HCT116 (cell line): ENCODE data around the gene MOG. TPM values are rescaled to one million over a fixed set of nuclear protein-coding genes. Genes with fewer than 3 reads are reported as not detected.

ENCODE experiments used
- ATAC-seq: fragments of 200-7000 bp; cut with Tn5 transposase; 2 replicates; pipeline ENCODE4 v1.9.1; 2020; ENCODE audit warnings: mild to moderate bottlenecking, moderate library complexity
- BruUV-seq: library from RNA; stranded (reverse); fragments of 400-500 nt; replicated peaks from 2 replicates; lab custom pipeline; 2021; lab: Mats Ljungman, UMichigan
- CTCF ChIA-PET: fragments of 300-600 bp; sonication (Branson Sonifier 250); formaldehyde crosslinking; loops from one replicate; lab custom pipeline; 2021; ENCODE audit warnings: antibody characterized with exemption; lab: Charles Lee
- POLR2A ChIA-PET: fragments of 300-600, 350-600 bp; sonication (Branson Sonifier 250); formaldehyde crosslinking; loops from one replicate; lab custom pipeline; 2021; ENCODE audit warnings: antibody characterized with exemption; lab: Charles Lee
- RAD21 ChIA-PET, 2 experiments: fragments of 300-600 bp; sonication (Branson Sonifier 250); formaldehyde crosslinking; loops; one replicate each; lab custom pipeline; 2023; ENCODE audit warnings: low total read pairs in 2 of 2; ENCODE audit not compliant: uncharacterized antibody in 2 of 2, unreplicated experiment in 2 of 2, low non-redundant PET in 1 of 2; lab: Charles Lee
- DNase-seq: peaks from one replicate; pipeline ENCODE4 v3.0.0-alpha.2; 2010; ENCODE audit warnings: low read depth, low spot score
- H2AFZ ChIP-seq: fragments of 200-600 bp; shearing (Covaris generic), sonication (generic); 2 replicates; pipeline ENCODE4 v1.6.1; 2017; ENCODE audit warnings: low read depth, mixed run types, mixed read lengths, antibody characterized with exemption, low read length; ENCODE audit not compliant: poor library complexity, severe bottlenecking
- H3K27ac ChIP-seq: 2 replicates; pipeline ENCODE4 v1.5.1; 2012; ENCODE audit warnings: low read depth, low read length
- H3K27me3 ChIP-seq: fragments of 200-600 bp; sonication (generic); 2 replicates; pipeline ENCODE4 v1.6.1; 2016; ENCODE audit warnings: mixed run types, low read length, mixed read lengths; ENCODE audit not compliant: insufficient read depth
- H3K36me3 ChIP-seq, 2 experiments: fragments of 200-500 bp in 1 of 2; fragments of 200-600 bp in 1 of 2; sonication (Bioruptor generic) in 1 of 2; sonication (generic) in 1 of 2; 2 replicates each; pipeline versions ENCODE4 v1.5.1 to v1.6.1; 2014 to 2016; ENCODE audit warnings: low read length in 2 of 2, inconsistent platforms in 1 of 2, mixed read lengths in 1 of 2, mixed run types in 1 of 2; ENCODE audit not compliant: insufficient read depth in 2 of 2, control insufficient read depth in 1 of 2
- H3K4me1 ChIP-seq, 2 experiments: fragments of 200-600 bp in 1 of 2; sonication (generic) in 1 of 2; 2 replicates each; pipeline versions ENCODE4 v1.5.1 to v1.6.1; 2012 to 2017; ENCODE audit warnings: low read length in 2 of 2, inconsistent platforms in 1 of 2, mild to moderate bottlenecking in 1 of 2, mixed read lengths in 1 of 2, mixed run types in 1 of 2, moderate library complexity in 1 of 2; ENCODE audit not compliant: insufficient read depth in 2 of 2, control insufficient read depth in 1 of 2
- H3K4me2 ChIP-seq: fragments of 200-600 bp; sonication (generic); 2 replicates; pipeline ENCODE4 v1.6.1; 2017; ENCODE audit warnings: mixed run types, low read length, mixed read lengths
- H3K4me3 ChIP-seq, 2 experiments: fragments of 200-600 bp in 1 of 2; sonication (generic) in 1 of 2; replicated peaks in 1 of 2; 2 replicates each; pipeline ENCODE4 v1.5.1; 2011 to 2016; ENCODE audit warnings: low read length in 2 of 2, control low read depth in 1 of 2, low read depth in 1 of 2, mild to moderate bottlenecking in 1 of 2, mixed read lengths in 1 of 2, mixed run types in 1 of 2
- H3K79me2 ChIP-seq: fragments of 200-600 bp; sonication (generic); 2 replicates; pipeline ENCODE4 v1.6.1; 2017; ENCODE audit warnings: mild to moderate bottlenecking, mixed run types, low read length, moderate library complexity, mixed read lengths; ENCODE audit not compliant: insufficient read depth
- H3K9ac ChIP-seq: fragments of 200-600 bp; sonication (generic); 2 replicates; pipeline ENCODE4 v1.6.1; 2016; ENCODE audit warnings: low read length, mixed read lengths
- H3K9me2 ChIP-seq: fragments of 200-600 bp; sonication (generic), shearing (Covaris generic); 2 replicates; pipeline ENCODE4 v1.6.1; 2017; ENCODE audit warnings: mixed run types, mild to moderate bottlenecking, moderate library complexity; ENCODE audit not compliant: insufficient read depth
- H3K9me3 ChIP-seq, 2 experiments: fragments of 200-500 bp in 1 of 2; fragments of 200-600 bp in 1 of 2; sonication (Bioruptor generic) in 1 of 2; sonication (generic) in 1 of 2; 2 replicates each; pipeline ENCODE4 v1.6.1; 2014 to 2017; ENCODE audit warnings: low read length in 2 of 2, mixed read lengths in 2 of 2, inconsistent platforms in 1 of 2, low read depth in 1 of 2, mild to moderate bottlenecking in 1 of 2, mixed run types in 1 of 2, moderate library complexity in 1 of 2; ENCODE audit not compliant: control insufficient read depth in 1 of 2, insufficient read depth in 1 of 2
- H4K20me1 ChIP-seq: fragments of 200-600 bp; sonication (generic), shearing (Covaris generic); 2 replicates; pipeline ENCODE4 v1.6.1; 2017; ENCODE audit warnings: mixed run types, mild to moderate bottlenecking, moderate library complexity; ENCODE audit not compliant: insufficient read depth
- CBX3 ChIP-seq: IDR thresholded peaks from 2 replicates; pipeline ENCODE4 v1.6.1; 2012; ENCODE audit warnings: low read depth
- CEBPB ChIP-seq: IDR thresholded peaks from 2 replicates; pipeline ENCODE4 v1.6.1; 2012; ENCODE audit warnings: low read depth
- EGR1 ChIP-seq: IDR thresholded peaks from 2 replicates; pipeline ENCODE4 v1.6.1; 2012; ENCODE audit warnings: low read depth
- FOSL1 ChIP-seq: IDR thresholded peaks from 2 replicates; pipeline ENCODE4 v1.6.1; 2012; ENCODE audit warnings: low read depth
- JUND ChIP-seq: IDR thresholded peaks from 2 replicates; pipeline ENCODE4 v1.6.1; 2012
- POLR2AphosphoS5 ChIP-seq: IDR thresholded peaks from 2 replicates; pipeline ENCODE4 v1.6.1; 2011; ENCODE audit warnings: mild to moderate bottlenecking, low read depth, low read length, moderate library complexity
- RAD21 ChIP-seq: IDR thresholded peaks from 2 replicates; pipeline ENCODE4 v1.6.1; 2012; ENCODE audit warnings: low read depth, mild to moderate bottlenecking
- SRF ChIP-seq: IDR thresholded peaks from 2 replicates; pipeline ENCODE4 v1.6.1; 2012; ENCODE audit warnings: low read depth
- TCF7L2 ChIP-seq: IDR thresholded peaks from 2 replicates; pipeline ENCODE4 v1.7.0; 2011; ENCODE audit warnings: borderline replicate concordance, inconsistent platforms; ENCODE audit not compliant: insufficient read depth, insufficient read length; ENCODE audit errors: extremely low read depth
- intact Hi-C: fragments of 100-400 bp; cut with micrococcal nuclease; formaldehyde crosslinking; loops from 2 replicates; pipeline ENCODE4 v1.10.0; 2022
- total RNA-seq: library from RNA; stranded (reverse); gene quantifications from one replicate; pipeline ENCODE4 v1.2.1, GENCODE V29; 2021; ENCODE audit not compliant: unreplicated experiment
- TF ChIP-seq, protein P1 (sequence below): IDR thresholded peaks from 2 replicates; pipeline ENCODE4 v1.6.1; 2011; ENCODE audit warnings: mild to moderate bottlenecking, low read length, moderate library complexity; ENCODE audit not compliant: insufficient replicate concordance; ENCODE audit errors: extremely low read depth

Gene MOG
- total RNA-seq, 1 experiment from 2014 or later, result not detected

DNA sequence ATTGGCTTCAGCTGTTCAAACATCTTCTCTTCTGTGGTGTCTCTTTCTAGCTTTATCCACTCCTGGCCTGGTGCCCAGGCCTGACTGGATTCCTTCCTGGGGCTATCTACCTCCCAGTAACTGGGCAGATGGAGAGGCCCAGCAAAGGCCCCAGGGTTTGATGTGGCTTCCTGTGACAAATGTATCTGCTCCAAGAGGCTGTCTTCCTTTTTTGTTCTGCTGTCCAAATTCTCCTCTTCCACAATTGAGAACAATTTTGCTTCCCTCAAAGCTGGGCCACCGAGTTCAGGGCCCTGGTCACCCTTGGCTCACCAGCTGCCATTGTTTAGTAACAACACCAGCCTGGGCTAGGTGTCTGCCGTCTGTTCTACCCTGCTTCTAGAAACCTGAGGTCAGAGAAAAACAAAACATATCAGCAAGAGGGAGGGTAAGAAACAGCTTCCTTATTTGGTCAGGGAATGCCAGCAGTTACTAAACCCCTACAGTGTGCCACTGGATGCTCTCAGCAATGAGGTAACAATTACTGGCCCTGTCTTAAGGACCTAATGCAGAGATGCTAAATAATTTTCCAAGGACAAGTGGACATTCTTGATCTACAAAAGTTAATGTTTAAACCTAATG, 20.2 kb downstream of the MOG start:
- Histone ChIP-seq H3K9me2 (no peaks in the 10 kb centered on the region), H3K4me2 (no peak overlapping the region), H3K4me3 (no peak overlapping the region), H3K4me1 (peaks cover 0 to 7% of the 10 kb centered on the region in 2 experiments; a peak in 1 of 4 replicates), H4K20me1 (no peaks in the 10 kb centered on the region), H3K36me3 (no peaks in the 10 kb centered on the region), H3K9me3 (no peaks in the 10 kb centered on the region), H3K27me3 (no peaks in the 10 kb centered on the region), H3K27ac (no peak overlapping the region), H3K79me2 (no peaks in the 10 kb centered on the region), H2AFZ (no peak overlapping the region), H3K9ac (no peak overlapping the region)
- DNase-seq, result no peak
- ATAC-seq, result no peak
- intact Hi-C loops, result no loop called here
- ChIA-PET CTCF (interaction anchor here (0.7 to 2.8 kb wide), 5 partner anchors 20 to 27 kb away, joined by 3 to 11 read pairs (median 5); no protein-coding TSS in a partner anchor), POLR2A (no interaction called here), RAD21 (no interaction called here)
- TF ChIP-seq TCF7L2 (no peak), CBX3 (no peak), SRF (0 out of 2 replicates have a peak, but pooled peaks have one; percentile 14), EGR1 (no peak)
- no TSS peak for BruUV-seq

DNA sequence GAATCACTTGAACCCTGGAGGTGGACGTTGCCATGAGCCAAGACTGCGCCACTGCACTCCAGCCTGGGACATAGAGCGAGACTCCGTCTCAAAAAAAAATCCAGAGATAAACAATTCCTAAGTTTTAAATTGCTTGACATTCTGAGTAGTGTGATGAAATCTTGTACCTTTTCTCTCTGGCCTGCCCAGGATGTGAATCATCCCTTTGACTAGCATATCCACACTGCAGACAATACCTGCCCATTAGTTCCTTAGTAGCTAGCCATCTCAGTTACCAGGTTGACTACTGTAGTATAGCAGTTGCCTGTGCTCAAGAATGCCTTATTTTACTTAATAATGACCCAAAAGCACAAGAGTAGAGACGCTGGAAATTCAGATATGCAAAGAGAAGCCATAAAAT, 21.2 kb downstream of the MOG start:
- H3K9me2 ChIP-seq, result no peaks in the 10 kb centered on the region
- H3K9me3 ChIP-seq, result no peaks in the 10 kb centered on the region
- H3K4me2 ChIP-seq, result 0 out of 2 replicates have a peak overlapping the region, but pooled peaks have one; percentile 5
- ATAC-seq (no peak), DNase-seq (no peak)
- H3K36me3 ChIP-seq, result no peaks in the 10 kb centered on the region
- peaks cover 0 to 7% of the 10 kb centered on the region in 2 experiments; a peak in 1 of 4 replicates for H3K4me1 ChIP-seq
- intact Hi-C loops, result no loop called here
- ChIA-PET CTCF (interaction anchor here (1.8 to 2.8 kb wide), 2 partner anchors 24 to 28 kb away, joined by 8 to 11 read pairs; no protein-coding TSS in a partner anchor), POLR2A (no interaction called here), RAD21 (no interaction called here)
- no peaks in the 10 kb centered on the region for H4K20me1 ChIP-seq
- no peaks in the 10 kb centered on the region for H3K27me3 ChIP-seq
- H2AFZ ChIP-seq, result no peak overlapping the region
- no peak overlapping the region for H3K4me3 ChIP-seq
- H3K79me2 ChIP-seq, result no peaks in the 10 kb centered on the region
- TF ChIP-seq FOSL1, result peak; percentile 46; the same call in 1 of the 2 replicates
- TF ChIP-seq CEBPB, result peak; percentile 68
- no peak for TF ChIP-seq POLR2AphosphoS5
- no peak for TF ChIP-seq CBX3
- TF ChIP-seq, protein P1, sequence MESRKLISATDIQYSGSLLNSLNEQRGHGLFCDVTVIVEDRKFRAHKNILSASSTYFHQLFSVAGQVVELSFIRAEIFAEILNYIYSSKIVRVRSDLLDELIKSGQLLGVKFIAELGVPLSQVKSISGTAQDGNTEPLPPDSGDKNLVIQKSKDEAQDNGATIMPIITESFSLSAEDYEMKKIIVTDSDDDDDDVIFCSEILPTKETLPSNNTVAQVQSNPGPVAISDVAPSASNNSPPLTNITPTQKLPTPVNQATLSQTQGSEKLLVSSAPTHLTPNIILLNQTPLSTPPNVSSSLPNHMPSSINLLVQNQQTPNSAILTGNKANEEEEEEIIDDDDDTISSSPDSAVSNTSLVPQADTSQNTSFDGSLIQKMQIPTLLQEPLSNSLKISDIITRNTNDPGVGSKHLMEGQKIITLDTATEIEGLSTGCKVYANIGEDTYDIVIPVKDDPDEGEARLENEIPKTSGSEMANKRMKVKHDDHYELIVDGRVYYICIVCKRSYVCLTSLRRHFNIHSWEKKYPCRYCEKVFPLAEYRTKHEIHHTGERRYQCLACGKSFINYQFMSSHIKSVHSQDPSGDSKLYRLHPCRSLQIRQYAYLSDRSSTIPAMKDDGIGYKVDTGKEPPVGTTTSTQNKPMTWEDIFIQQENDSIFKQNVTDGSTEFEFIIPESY, result no peak
- TF ChIP-seq RAD21, result no peak
- 0 out of 2 replicates have a peak, but pooled peaks have one; percentile 15 for TF ChIP-seq JUND
- no TSS peak for BruUV-seq
- H3K27ac ChIP-seq, result no peak overlapping the region
- H3K9ac ChIP-seq, result no peak overlapping the region
